H1 (cell line): Measurements from ENCODE around the gene GTF2F2. TPM values are rescaled to one million over a fixed set of nuclear protein-coding genes. Genes with fewer than 3 reads are reported as not detected.

Experiments used
- CTCF ChIA-PET: fragments of 300-600 bp; sonication (Branson Sonifier 250); formaldehyde crosslinking; loops from one replicate; lab custom pipeline; 2021; ENCODE audit not compliant: partially characterized antibody; lab: Charles Lee
- POLR2A ChIA-PET: fragments of 300-600 bp; sonication (Branson Sonifier 250); formaldehyde crosslinking; loops from one replicate; lab custom pipeline; 2021; ENCODE audit warnings: inconsistent platforms; ENCODE audit not compliant: partially characterized antibody; lab: Charles Lee
- DNase-seq, 2 experiments: peaks; one replicate each; pipeline versions ENCODE4 v3.0.0 to v3.0.0-alpha.2; 2010 to 2022; ENCODE audit warnings: low spot score in 2 of 2, low read depth in 1 of 2, mixed read lengths in 1 of 2
- FAIRE-seq: peaks from 2 replicates; lab custom pipeline; 2011; peaks lifted over from hg19 to GRCh38; lab: Jason Lieb, UNC
- H2AFZ ChIP-seq: 2 replicates; pipeline ENCODE4 v1.8.1; 2012; ENCODE audit warnings: low read length, inconsistent platforms
- H2AK5ac ChIP-seq: 2 replicates; pipeline ENCODE4 v1.6.1; 2013; ENCODE audit warnings: low read depth, low read length
- H2BK120ac ChIP-seq: replicated peaks from 2 replicates; pipeline ENCODE3; 2013; ENCODE audit warnings: low read depth, low read length, inconsistent platforms
- H2BK12ac ChIP-seq: 2 replicates; pipeline ENCODE4 v1.6.1; 2013; ENCODE audit warnings: low read depth, low read length
- H2BK15ac ChIP-seq: 2 replicates; pipeline ENCODE4 v1.6.1; 2013; ENCODE audit warnings: low read length
- H2BK20ac ChIP-seq: 2 replicates; pipeline ENCODE4 v1.6.1; 2013; ENCODE audit warnings: low read length
- H2BK5ac ChIP-seq: 2 replicates; pipeline ENCODE4 v1.6.1; 2013; ENCODE audit warnings: low read depth, low read length
- H3K14ac ChIP-seq: 2 replicates; pipeline ENCODE4 v1.6.1; 2013; ENCODE audit warnings: inconsistent platforms; ENCODE audit not compliant: insufficient read length
- H3K18ac ChIP-seq: 2 replicates; pipeline ENCODE4 v1.6.1; 2013; ENCODE audit warnings: low read length; ENCODE audit errors: extremely low read depth
- H3K23ac ChIP-seq: 2 replicates; pipeline ENCODE4 v1.6.1; 2013; ENCODE audit warnings: inconsistent platforms; ENCODE audit not compliant: insufficient read length
- H3K23me2 ChIP-seq: 2 replicates; pipeline ENCODE4 v1.6.1; 2013; ENCODE audit warnings: low read depth, low read length
- H3K27ac ChIP-seq: 2 replicates; pipeline ENCODE4 v1.6.1; 2011; ENCODE audit warnings: low read depth, low read length, inconsistent platforms
- H3K27me3 ChIP-seq, 4 experiments: replicated peaks in 1 of 4; 1 replicate in 1 of 4; 2 replicates in 3 of 4; pipeline versions ENCODE4 v1.6.1 to v1.8.1; 2011 to 2013; ENCODE audit warnings: low read length in 3 of 4, mild to moderate bottlenecking in 3 of 4, inconsistent platforms in 2 of 4, mixed read lengths in 2 of 4, moderate library complexity in 1 of 4; ENCODE audit not compliant: control insufficient read depth in 3 of 4, insufficient read depth in 3 of 4; ENCODE audit errors: extremely low read depth in 1 of 4
- H3K36me3 ChIP-seq, 4 experiments: 2 replicates each; pipeline versions ENCODE4 v1.6.1 to v1.8.1; 2011 to 2013; ENCODE audit warnings: mild to moderate bottlenecking in 4 of 4, low read length in 3 of 4, moderate library complexity in 2 of 4, control low read depth in 1 of 4, inconsistent platforms in 1 of 4; ENCODE audit not compliant: insufficient read depth in 4 of 4, control insufficient read depth in 2 of 4
- H3K4ac ChIP-seq: replicated peaks from 2 replicates; pipeline ENCODE3; 2013; ENCODE audit warnings: low read length, low read depth, mixed read lengths, inconsistent platforms; ENCODE audit not compliant: insufficient read length
- H3K4me1 ChIP-seq, 4 experiments: replicated peaks in 1 of 4; 1 replicate in 1 of 4; 2 replicates in 3 of 4; pipeline versions ENCODE4 v1.6.1 to v1.8.1; 2011 to 2013; ENCODE audit warnings: low read length in 3 of 4, inconsistent platforms in 2 of 4, mixed read lengths in 1 of 4; ENCODE audit not compliant: insufficient read depth in 4 of 4, control insufficient read depth in 3 of 4
- H3K4me2 ChIP-seq, 2 experiments: 2 replicates each; pipeline versions ENCODE4 v1.6.1 to v1.8.1; 2011 to 2013; ENCODE audit warnings: low read depth in 2 of 2, low read length in 2 of 2, control low read depth in 1 of 2, inconsistent platforms in 1 of 2, mild to moderate bottlenecking in 1 of 2; ENCODE audit not compliant: insufficient read depth in 1 of 2
- H3K4me3 ChIP-seq, 4 experiments: fragments of 200-600, 300-600 bp in 1 of 4; sonication (generic), shearing (Covaris generic), sonication (Bioruptor Twin) in 1 of 4; 2 replicates each; pipeline versions ENCODE4 v1.5.1 to v1.8.1; 2011 to 2016; ENCODE audit warnings: low read length in 4 of 4, low read depth in 3 of 4, control low read depth in 2 of 4, inconsistent platforms in 2 of 4, mild to moderate bottlenecking in 2 of 4, mixed read lengths in 1 of 4, moderate library complexity in 1 of 4; ENCODE audit not compliant: insufficient read depth in 2 of 4; ENCODE audit errors: extremely low read depth in 1 of 4
- H3K56ac ChIP-seq: replicated peaks from 2 replicates; pipeline ENCODE3; 2013; ENCODE audit warnings: low read depth, mild to moderate bottlenecking, mixed read lengths, low read length, inconsistent platforms; ENCODE audit not compliant: insufficient read length
- H3K79me1 ChIP-seq: 2 replicates; pipeline ENCODE4 v1.6.1; 2013; ENCODE audit warnings: low read depth, low read length, control low read depth
- H3K79me2 ChIP-seq, 2 experiments: 2 replicates each; pipeline versions ENCODE4 v1.6.1 to v1.8.1; 2012 to 2013; ENCODE audit warnings: low read length in 2 of 2, mild to moderate bottlenecking in 2 of 2, inconsistent platforms in 1 of 2; ENCODE audit not compliant: insufficient read depth in 2 of 2, control insufficient read depth in 1 of 2
- H3K9ac ChIP-seq, 4 experiments: replicated peaks in 1 of 4; 1 replicate in 1 of 4; 2 replicates in 3 of 4; pipeline versions ENCODE4 v1.6.1 to v1.8.1; 2011 to 2013; ENCODE audit warnings: low read depth in 3 of 4, low read length in 3 of 4, control low read depth in 2 of 4, mild to moderate bottlenecking in 2 of 4, moderate library complexity in 2 of 4, inconsistent platforms in 1 of 4; ENCODE audit errors: extremely low read depth in 1 of 4
- H3K9me3 ChIP-seq, 2 experiments: 2 replicates each; pipeline versions ENCODE4 v1.6.1 to v1.8.1; 2012 to 2013; ENCODE audit warnings: mild to moderate bottlenecking in 2 of 2, moderate library complexity in 2 of 2, control low read depth in 1 of 2, inconsistent platforms in 1 of 2, low read depth in 1 of 2, low read length in 1 of 2, mixed read lengths in 1 of 2; ENCODE audit not compliant: insufficient read depth in 2 of 2
- H4K20me1 ChIP-seq, 2 experiments: replicated peaks in 1 of 2; 2 replicates each; pipeline versions ENCODE3 to v1.8.1; 2011 to 2013; ENCODE audit warnings: inconsistent platforms in 2 of 2, low read length in 2 of 2, mild to moderate bottlenecking in 1 of 2; ENCODE audit not compliant: insufficient read depth in 2 of 2, control insufficient read depth in 1 of 2
- H4K5ac ChIP-seq: 2 replicates; pipeline ENCODE4 v1.6.1; 2013; ENCODE audit warnings: low read length, low read depth, mixed read lengths, inconsistent platforms; ENCODE audit not compliant: insufficient read length
- H4K8ac ChIP-seq: 2 replicates; pipeline ENCODE4 v1.8.0; 2013; ENCODE audit warnings: mild to moderate bottlenecking, moderate library complexity, low read length, inconsistent platforms; ENCODE audit not compliant: insufficient read depth; ENCODE audit errors: extremely low read depth
- H4K91ac ChIP-seq: replicated peaks from 2 replicates; pipeline ENCODE3; 2013; ENCODE audit warnings: low read length, mixed read lengths, inconsistent platforms; ENCODE audit not compliant: insufficient read length
- CHD1 ChIP-seq: IDR thresholded peaks from 2 replicates; pipeline ENCODE4 v1.6.1; 2012; ENCODE audit warnings: low read depth, low read length, improper control_type of control experiment
- HDAC2 ChIP-seq, 2 experiments: fragments of 300-600 bp in 1 of 2; sonication (generic) in 1 of 2; IDR thresholded peaks; 2 replicates each; pipeline ENCODE4 v1.6.1; 2011 to 2012; ENCODE audit warnings: low read depth in 2 of 2, low read length in 2 of 2, mild to moderate bottlenecking in 2 of 2, moderate library complexity in 2 of 2, borderline replicate concordance in 1 of 2, inconsistent platforms in 1 of 2
- SRF ChIP-seq: IDR thresholded peaks from 2 replicates; pipeline ENCODE4 v1.6.1; 2011; ENCODE audit warnings: mild to moderate bottlenecking, low read depth, low read length, moderate library complexity
- WGBS, 2 experiments: shearing (Covaris generic) in 1 of 2; methylation state at CpG; one replicate each; pipeline versions ENCODE4 v1.1.6 to v1.1.7; 2013 to 2015; ENCODE audit warnings: low lambda C conversion rate in 2 of 2, mixed read lengths in 2 of 2, inconsistent platforms in 1 of 2, low coverage in 1 of 2, missing lambda C conversion rate in 1 of 2; ENCODE audit not compliant: insufficient replicate concordance in 2 of 2, insufficient coverage in 1 of 2, insufficient read length in 1 of 2; ENCODE audit errors: extremely low coverage in 1 of 2, missing lambda C conversion rate in 1 of 2; 5-methylcytosine and 5-hydroxymethylcytosine counted together
- polyA plus RNA-seq, 7 experiments: library from polyadenylated mRNA; depleted of rRNA in 3 of 7; stranded (reverse) in 5 of 7; unstranded in 2 of 7; fragments of >200 nt in 5 of 7; fragments of 200-250 nt in 2 of 7; gene quantifications; 1 replicate in 5 of 7; 2 replicates in 1 of 7; 4 replicates in 1 of 7; pipeline versions ENCODE4 v1.2.1 to v1.2.3, GENCODE V29; 2011 to 2013; ENCODE audit warnings: missing spikeins in 2 of 7, mixed read lengths in 2 of 7
- total RNA-seq: library from RNA; stranded (reverse); fragmentation: NEBNext Ultra II Directional; extraction: Animal tissue kit (Norgen Biotek cat#: 25700); gene quantifications from 2 replicates; pipeline ENCODE4 v1.2.1, GENCODE V29; 2021

Gene GTF2F2
- total and polyA plus RNA-seq, 2 of the 8 experiments (the other 6 are each of a cell fraction or from before 2014, with no cell fraction given), result 10.8 to 31.1 TPM

- Histone ChIP-seq H3K9ac (no peak overlapping the region; a peak in 1 of 7 replicates), H3K4me1 (peaks cover 0 to 9% (median 4%) of the 10 kb centered on the region in 4 experiments; a peak in 4 of 7 replicates), H4K8ac (no peak overlapping the region), H2BK12ac (no peak overlapping the region), H2BK5ac (no peak overlapping the region), H2BK15ac (no peak overlapping the region), H2BK120ac (no peak overlapping the region), H3K23ac (no peak overlapping the region), H4K91ac (no peak overlapping the region)
- CTCF ChIA-PET, result interaction anchor here (0.6 to 1.5 kb wide), 3 partner anchors 10 to 144 kb away, joined by 3 to 4 read pairs (median 4); no protein-coding TSS in a partner anchor
- DNase-seq (no peak), FAIRE-seq (no peak)
- TF ChIP-seq HDAC2 (IDR thresholded peaks at IDR 0.05; ENCODE audit: borderline replicate concordance in 1 of 2, low read depth in 2 of 2, low read length in 2 of 2), result no peak
- no peak for TF ChIP-seq SRF
- TF ChIP-seq CHD1, result no peak
- TF ChIP-seq, all 59 proteins: peak for 0
- no peaks in the 10 kb centered on the region for H3K27me3 ChIP-seq
- peak overlapping the region; percentile 37 to 72; a peak in 3 of 4 replicates for H3K4me2 ChIP-seq
- no peak overlapping the region for H3K27ac ChIP-seq
- no peak overlapping the region; a peak in 1 of 8 replicates for H3K4me3 ChIP-seq
- no peak overlapping the region; the same call in 1 of the 2 replicates for H2AK5ac ChIP-seq
- H3K23me2 ChIP-seq, result no peaks in the 10 kb centered on the region
- H3K18ac ChIP-seq, result no peak overlapping the region
- H3K56ac ChIP-seq, result no peak overlapping the region
- peaks cover 0 to 13% (median 5%) of the 10 kb centered on the region in 4 experiments; a peak in 4 of 8 replicates for H3K36me3 ChIP-seq
- 90% methylated on average over 3 of the region's 3 CpGs; no CpG with 5 or more reads in 1 of the 2 experiments for WGBS, 2 experiments
- no peak overlapping the region for H3K14ac ChIP-seq
- no peak overlapping the region for H3K4ac ChIP-seq
- POLR2A ChIA-PET, result interaction anchor here (1.3 to 1.5 kb wide), 2 partner anchors 12 to 162 kb away, joined by 3 read pairs; no protein-coding TSS in a partner anchor
- H4K5ac ChIP-seq, result no peak overlapping the region
- H4K20me1 ChIP-seq, result no peaks in the 10 kb centered on the region
- peaks cover 5 to 84% of the 10 kb centered on the region in 2 experiments for H3K79me2 ChIP-seq
- no peak overlapping the region for H2BK20ac ChIP-seq
- peaks cover 7% of the 10 kb centered on the region; the same call in 1 of the 2 replicates for H3K79me1 ChIP-seq
- peaks cover 0 to 5% of the 10 kb centered on the region in 2 experiments; a peak in 1 of 4 replicates for H3K9me3 ChIP-seq
- H2AFZ ChIP-seq, result no peak overlapping the region
Measured at GRCh38 chr13:45136741-45137504, 16.6 kb downstream of the GTF2F2 start.
